DOHH2 (cell line): Measurements from ENCODE around the gene RGS18.

Experiments
- CTCF ChIP-seq: fragments of 200-600 bp; sonication (generic); IDR thresholded peaks from one replicate; pipeline ENCODE4 v1.5.1; 2014; ENCODE audit warnings: antibody characterized with exemption, mild to moderate bottlenecking, low read depth, low read length; ENCODE audit not compliant: poor library complexity, severe bottlenecking
- EZH2phosphoT487 ChIP-seq: fragments of 200-600 bp; sonication (generic); IDR thresholded peaks from 2 replicates; pipeline ENCODE4 v1.6.1; 2017; ENCODE audit warnings: borderline replicate concordance, mild to moderate bottlenecking, antibody characterized with exemption, low read length, moderate library complexity, mixed read lengths

DNA sequence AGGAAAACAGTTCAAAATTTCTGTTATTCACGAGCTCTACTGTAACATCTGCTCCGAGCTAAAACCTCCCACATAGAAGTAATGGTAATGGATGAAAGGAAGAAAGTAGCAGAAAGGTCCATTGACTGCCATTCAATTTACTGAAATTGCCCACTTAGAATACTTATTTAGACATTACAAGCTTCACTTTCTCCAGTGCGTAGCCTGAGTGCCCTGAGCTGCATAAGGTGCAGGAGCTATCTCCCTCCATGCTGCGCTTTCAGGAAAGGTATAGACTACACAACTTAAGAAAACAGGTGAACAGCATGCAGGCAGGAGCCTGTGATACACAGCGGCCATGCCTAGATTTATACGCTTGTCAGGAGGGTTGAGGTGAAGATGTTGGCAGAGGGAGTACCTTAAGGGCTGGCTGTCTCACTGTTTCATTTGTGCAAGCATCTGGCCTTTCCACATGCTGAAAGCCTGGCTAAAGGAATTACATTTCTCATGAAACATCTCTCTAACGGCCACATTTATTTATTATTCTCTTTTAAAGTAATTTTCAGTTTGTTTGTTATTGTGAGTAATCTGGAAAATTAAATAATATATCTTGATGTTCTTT lies 74.7 kb downstream of the RGS18 start:
- no peak for TF ChIP-seq CTCF
- no peak for TF ChIP-seq EZH2phosphoT487
